CD14-positive monocyte (primary cell): ENCODE data around the gene TRIM42. TPM values are rescaled to one million over a fixed set of nuclear protein-coding genes. Genes with fewer than 3 reads are reported as not detected.

Source experiments
- DNase-seq, 3 donors: peaks; one replicate each; pipeline ENCODE4 v3.0.0-alpha.2; 2011 to 2022
- H2AFZ ChIP-seq: 2 replicates; pipeline ENCODE4 v1.6.0; 2012; ENCODE audit warnings: mild to moderate bottlenecking, low read depth, low read length, inconsistent platforms; ENCODE audit not compliant: insufficient read depth, poor library complexity, severe bottlenecking
- H3K27ac ChIP-seq, 2 donors: 1 replicate in 1 of 2; 2 replicates in 1 of 2; pipeline ENCODE4 v1.5.1; 2012 to 2013; ENCODE audit warnings: low read length in 2 of 2, control low read depth in 1 of 2, inconsistent platforms in 1 of 2, low read depth in 1 of 2, mild to moderate bottlenecking in 1 of 2
- H3K27me3 ChIP-seq, 2 donors: one replicate each; pipeline versions ENCODE4 v1.6.0 to v1.6.1; 2011 to 2013; ENCODE audit warnings: low read length in 2 of 2; ENCODE audit not compliant: control insufficient read depth in 2 of 2, insufficient read depth in 2 of 2
- H3K36me3 ChIP-seq, 2 donors: replicated peaks in 1 of 2; 1 replicate in 1 of 2; 2 replicates in 1 of 2; pipeline versions ENCODE4 v1.5.1 to v1.6.1; 2012 to 2013; ENCODE audit warnings: low read length in 2 of 2, control low read depth in 1 of 2, inconsistent platforms in 1 of 2, mild to moderate bottlenecking in 1 of 2; ENCODE audit not compliant: insufficient read depth in 2 of 2, control insufficient read depth in 1 of 2
- H3K4me1 ChIP-seq, 2 donors: 1 replicate in 1 of 2; 2 replicates in 1 of 2; pipeline versions ENCODE4 v1.5.1 to v1.6.1; 2012 to 2013; ENCODE audit warnings: low read length in 2 of 2, control low read depth in 1 of 2, inconsistent platforms in 1 of 2, mild to moderate bottlenecking in 1 of 2, moderate library complexity in 1 of 2; ENCODE audit not compliant: insufficient read depth in 2 of 2, control insufficient read depth in 1 of 2
- H3K4me2 ChIP-seq: replicated peaks from 2 replicates; pipeline ENCODE3; 2012; ENCODE audit warnings: low read length, moderate library complexity, mild to moderate bottlenecking; ENCODE audit not compliant: poor library complexity, severe bottlenecking; ENCODE audit errors: extremely low read depth
- H3K4me3 ChIP-seq, 3 experiments: fragments of 200-600 bp in 1 of 3; sonication (generic) in 1 of 3; replicated peaks in 1 of 3; 1 replicate in 2 of 3; 2 replicates in 1 of 3; pipeline ENCODE4 v1.5.1; 2011 to 2013; ENCODE audit warnings: low read length in 3 of 3, mild to moderate bottlenecking in 3 of 3, control low read depth in 2 of 3, low read depth in 2 of 3, inconsistent platforms in 1 of 3, moderate library complexity in 1 of 3
- H3K79me2 ChIP-seq: 2 replicates; pipeline ENCODE4 v1.6.0; 2012; ENCODE audit warnings: mild to moderate bottlenecking, control low read depth, inconsistent platforms, low read length, moderate library complexity; ENCODE audit not compliant: insufficient read depth
- H3K9ac ChIP-seq: 2 replicates; pipeline ENCODE4 v1.6.0; 2017; ENCODE audit warnings: low read length, mild to moderate bottlenecking; ENCODE audit not compliant: insufficient read depth, poor library complexity, severe bottlenecking
- H3K9me3 ChIP-seq, 2 donors: replicated peaks in 1 of 2; 1 replicate in 1 of 2; 2 replicates in 1 of 2; pipeline versions ENCODE4 v1.5.1 to v1.6.1; 2012 to 2013; ENCODE audit warnings: low read length in 2 of 2, control low read depth in 1 of 2; ENCODE audit not compliant: control insufficient read depth in 1 of 2, insufficient read depth in 1 of 2
- H4K20me1 ChIP-seq: 2 replicates; pipeline ENCODE4 v1.6.0; 2012; ENCODE audit warnings: mild to moderate bottlenecking, low read length, control low read depth, moderate library complexity; ENCODE audit not compliant: insufficient read depth
- H3K27ac Mint-ChIP-seq, 7 donors: one replicate each; pipeline ENCODE4 v1.8.0; 2020; ENCODE audit warnings: mild to moderate bottlenecking in 7 of 7, mixed read lengths in 7 of 7, moderate library complexity in 6 of 7, inconsistent platforms in 2 of 7
- H3K27me3 Mint-ChIP-seq, 3 donors: one replicate each; pipeline ENCODE4 v1.8.0; 2021 to 2022; ENCODE audit warnings: low read depth in 3 of 3, mild to moderate bottlenecking in 3 of 3, mixed read lengths in 3 of 3, moderate library complexity in 3 of 3, inconsistent platforms in 1 of 3
- H3K36me3 Mint-ChIP-seq, 2 donors: one replicate each; pipeline ENCODE4 v1.8.0; 2020; ENCODE audit warnings: mixed read lengths in 2 of 2, inconsistent platforms in 1 of 2, mild to moderate bottlenecking in 1 of 2
- H3K4me1 Mint-ChIP-seq: one replicate; pipeline ENCODE4 v1.8.0; 2020; ENCODE audit warnings: mild to moderate bottlenecking, mixed read lengths
- H3K4me3 Mint-ChIP-seq, 2 donors: one replicate each; pipeline ENCODE4 v1.8.0; 2020; ENCODE audit warnings: mild to moderate bottlenecking in 2 of 2, mixed read lengths in 2 of 2, moderate library complexity in 1 of 2
- H3K9me3 Mint-ChIP-seq, 7 donors: one replicate each; pipeline ENCODE4 v1.8.0; 2020 to 2022; ENCODE audit warnings: mixed read lengths in 7 of 7, mild to moderate bottlenecking in 6 of 7, moderate library complexity in 6 of 7, inconsistent platforms in 2 of 7
- CTCF ChIP-seq: fragments of 200-600 bp; IDR thresholded peaks from one replicate; pipeline ENCODE4 v1.8.0; 2022; ENCODE audit warnings: antibody characterized with exemption, mild to moderate bottlenecking
- WGBS: methylation state at CpG from one replicate; pipeline ENCODE4 v1.1.5; 2013; ENCODE audit warnings: missing lambda C conversion rate; ENCODE audit not compliant: insufficient coverage; 5-methylcytosine and 5-hydroxymethylcytosine counted together
- intact Hi-C, 2 donors: fragments of 100-400 bp; cut with micrococcal nuclease; formaldehyde crosslinking; loops; one replicate each; pipeline versions ENCODE4 v1.15.0 to v1.15.1; 2023
- polyA plus RNA-seq, 3 donors: library from polyadenylated mRNA; depleted of rRNA in 1 of 3; unstranded in 2 of 3; stranded (reverse) in 1 of 3; fragments of 300-500 nt in 2 of 3; fragments of >200 nt in 1 of 3; fragmentation: Illumina TruSeq in 2 of 3; gene quantifications; 1 replicate in 2 of 3; 2 replicates in 1 of 3; pipeline ENCODE4 v1.2.3, GENCODE V29; 2012 to 2021

The TRIM42 gene
- polyA plus RNA-seq, 3 donors: not detected

- H3K27ac ChIP-seq: no peak overlapping the region
- no peaks in the 10 kb centered on the region for H3K79me2 ChIP-seq
- H2AFZ ChIP-seq: no peak overlapping the region
- no peak overlapping the region for H3K9ac ChIP-seq
- peak; percentile 58 for TF ChIP-seq CTCF
- DNase-seq: peak in 2 of 3 donors; percentile 12 to 24
- H3K4me2 ChIP-seq: no peak overlapping the region
- WGBS: 20% methylated on average over 2 of the region's 5 CpGs
- Mint-ChIP-seq H3K27ac (no peak overlapping the region), H3K4me3 (no peak overlapping the region), H3K36me3 (no peaks in the 10 kb centered on the region), H3K27me3 (peaks cover 2 to 11% (median 11%) of the 10 kb centered on the region in 3 donors), H3K4me1 (no peaks in the 10 kb centered on the region), H3K9me3 (no peaks in the 10 kb centered on the region)
- intact Hi-C loops: loop anchor here in 1 of 2 donors (10.0 kb wide), 1 partner anchor 1312 kb away; no protein-coding TSS in a partner anchor
- H3K36me3 ChIP-seq: no peaks in the 10 kb centered on the region
- no peak overlapping the region for H3K4me3 ChIP-seq
- no peaks in the 10 kb centered on the region for H4K20me1 ChIP-seq
- no peaks in the 10 kb centered on the region for H3K27me3 ChIP-seq
- H3K9me3 ChIP-seq: no peaks in the 10 kb centered on the region
- H3K4me1 ChIP-seq: no peaks in the 10 kb centered on the region
Measured at GRCh38 chr3:140736863-140737460, 59.1 kb downstream of the TRIM42 start.

GRCh38 chr3:140742116-140742515 lies 64.3 kb downstream of the TRIM42 start:
- no peaks in the 10 kb centered on the region for H3K9me3 ChIP-seq
- no peaks in the 10 kb centered on the region for H3K4me1 ChIP-seq
- no peak for DNase-seq
- H3K9ac ChIP-seq: no peak overlapping the region
- no peaks in the 10 kb centered on the region for H3K79me2 ChIP-seq
- Mint-ChIP-seq H3K27me3 (peaks cover 2 to 8% (median 6%) of the 10 kb centered on the region in 3 donors), H3K9me3 (peaks cover 0 to 1% (median 0%) of the 10 kb centered on the region in 7 donors), H3K27ac (no peak overlapping the region), H3K36me3 (no peaks in the 10 kb centered on the region), H3K4me3 (no peak overlapping the region), H3K4me1 (peaks cover 3% of the 10 kb centered on the region)
- no peaks in the 10 kb centered on the region for H4K20me1 ChIP-seq
- no peak for TF ChIP-seq CTCF
- H3K4me2 ChIP-seq: no peak overlapping the region
- H3K27me3 ChIP-seq: no peaks in the 10 kb centered on the region
- H3K4me3 ChIP-seq: no peak overlapping the region
- H3K27ac ChIP-seq: no peak overlapping the region
- WGBS: no CpG with 5 or more reads among the region's 2 CpGs
- no peak overlapping the region for H2AFZ ChIP-seq
- intact Hi-C loops: loop anchor here in 1 of 2 donors (10.0 kb wide), 1 partner anchor 1317 kb away; no protein-coding TSS in a partner anchor
- no peaks in the 10 kb centered on the region for H3K36me3 ChIP-seq
